H7 (cell line): ENCODE measurements around the gene NUDT3. TPM values are rescaled to one million over a fixed set of nuclear protein-coding genes. Genes with fewer than 3 reads are reported as not detected.
"Not testable (repeated sequence)": the region's sequence is repeated elsewhere in the genome, so short reads cannot be mapped to it uniquely, and the experiment has no call there.

Experiments used
- DNase-seq: peaks from one replicate; pipeline ENCODE4 v3.0.0; 2012
- H3K27me3 ChIP-seq: 2 replicates; pipeline ENCODE4 v1.6.0; 2011; ENCODE audit warnings: mild to moderate bottlenecking, low read length; ENCODE audit not compliant: control insufficient read depth, insufficient read depth
- H3K36me3 ChIP-seq: replicated peaks from 2 replicates; pipeline ENCODE4 v1.5.1; 2011; ENCODE audit warnings: low read length; ENCODE audit not compliant: control insufficient read depth, insufficient read depth
- H3K4me3 ChIP-seq: 2 replicates; pipeline ENCODE4 v1.5.1; 2011; ENCODE audit warnings: low read depth, mild to moderate bottlenecking, control low read depth, low read length, moderate library complexity; ENCODE audit not compliant: insufficient read depth
- total RNA-seq: library from RNA; depleted of rRNA; stranded (reverse); fragments of >200 nt; shearing (Covaris generic); gene quantifications from 2 replicates; pipeline ENCODE4 v1.2.3, GENCODE V29; 2014

Gene NUDT3
- total RNA-seq, 1 experiment from 2014 or later: 28.0 TPM

DNA sequence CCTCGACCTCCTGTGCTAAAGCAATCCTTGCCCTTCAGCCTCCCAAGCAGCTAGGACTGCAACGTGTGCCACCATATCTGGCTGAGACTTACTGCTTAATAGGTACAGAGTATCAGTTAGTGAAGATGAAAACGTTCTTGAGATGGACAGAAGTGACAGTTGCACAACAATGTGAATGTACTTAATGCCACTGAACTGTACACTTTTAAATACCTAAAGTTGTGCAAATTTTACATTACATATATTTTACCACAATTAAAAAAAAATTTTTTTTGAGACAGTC, 25.9 kb downstream of the NUDT3 start:
- no peak for DNase-seq
- Histone ChIP-seq H3K36me3 (no peaks in the 10 kb centered on the region), H3K4me3 (no peak overlapping the region), H3K27me3 (no peaks in the 10 kb centered on the region)

DNA sequence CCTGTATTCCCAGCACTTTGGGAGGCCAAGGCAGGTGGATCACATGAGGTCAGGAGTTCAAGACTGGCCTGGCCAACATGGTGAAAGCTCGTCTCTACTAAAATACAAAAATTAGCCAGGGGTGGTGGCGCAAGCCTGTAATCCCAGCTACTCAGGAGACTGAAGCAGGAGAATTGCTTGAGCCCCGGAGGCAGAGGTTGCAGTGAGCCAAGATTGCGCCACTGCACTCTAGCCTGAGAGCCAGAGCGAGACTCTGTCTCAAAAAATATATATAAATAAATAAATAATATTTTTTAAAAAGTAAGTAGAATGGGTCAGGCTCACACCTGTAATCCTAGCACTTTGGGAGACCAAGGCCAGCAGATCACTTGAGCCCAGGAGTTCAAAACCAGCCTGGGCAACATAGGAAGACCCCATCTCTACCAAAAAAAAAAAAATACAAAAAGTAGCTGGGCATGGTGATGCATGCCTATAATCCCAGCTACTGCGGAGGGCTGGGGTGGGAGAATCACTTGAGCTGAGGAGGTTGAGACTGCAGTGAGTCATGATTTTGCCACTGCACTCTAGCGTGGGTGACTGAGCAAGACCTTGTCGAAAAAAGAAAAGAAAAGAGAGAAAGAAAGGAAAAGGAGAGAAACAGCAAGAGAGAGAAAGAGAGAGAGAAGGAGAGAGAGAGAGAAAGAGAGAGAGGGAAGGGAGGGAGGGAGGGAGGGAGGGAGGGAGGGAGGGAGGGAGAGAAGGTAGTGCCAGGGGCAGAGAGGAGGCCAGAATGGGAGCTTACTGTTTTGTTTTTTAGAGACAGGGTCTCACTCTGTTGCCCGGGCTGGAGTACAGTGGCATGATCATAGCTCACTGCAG, 26.5 kb downstream of the NUDT3 start:
- not testable (repeated sequence) for DNase-seq, H3K4me3 ChIP-seq, H3K36me3 ChIP-seq, H3K27me3 ChIP-seq

DNA sequence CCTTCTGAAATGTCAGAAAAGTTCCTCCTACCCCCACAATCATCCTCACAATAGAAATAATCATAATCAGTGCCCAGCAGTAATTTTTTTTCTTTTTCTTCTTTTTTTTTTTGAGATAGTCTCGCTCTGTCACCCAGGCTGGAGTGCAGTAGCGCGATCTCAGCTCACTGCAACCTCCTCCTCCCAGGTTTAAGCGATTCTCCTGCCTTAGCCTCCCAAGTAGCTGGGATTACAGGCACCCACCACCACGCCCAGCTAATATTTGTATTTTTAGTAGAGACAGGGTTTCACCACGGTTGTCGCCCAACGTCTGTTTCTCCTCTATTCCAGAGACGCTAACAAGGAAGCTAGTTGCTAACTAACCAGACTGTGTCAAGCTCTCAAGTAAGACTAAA, 28.8 kb downstream of the NUDT3 start:
- not testable (repeated sequence) for H3K36me3 ChIP-seq, H3K4me3 ChIP-seq, DNase-seq, H3K27me3 ChIP-seq

DNA sequence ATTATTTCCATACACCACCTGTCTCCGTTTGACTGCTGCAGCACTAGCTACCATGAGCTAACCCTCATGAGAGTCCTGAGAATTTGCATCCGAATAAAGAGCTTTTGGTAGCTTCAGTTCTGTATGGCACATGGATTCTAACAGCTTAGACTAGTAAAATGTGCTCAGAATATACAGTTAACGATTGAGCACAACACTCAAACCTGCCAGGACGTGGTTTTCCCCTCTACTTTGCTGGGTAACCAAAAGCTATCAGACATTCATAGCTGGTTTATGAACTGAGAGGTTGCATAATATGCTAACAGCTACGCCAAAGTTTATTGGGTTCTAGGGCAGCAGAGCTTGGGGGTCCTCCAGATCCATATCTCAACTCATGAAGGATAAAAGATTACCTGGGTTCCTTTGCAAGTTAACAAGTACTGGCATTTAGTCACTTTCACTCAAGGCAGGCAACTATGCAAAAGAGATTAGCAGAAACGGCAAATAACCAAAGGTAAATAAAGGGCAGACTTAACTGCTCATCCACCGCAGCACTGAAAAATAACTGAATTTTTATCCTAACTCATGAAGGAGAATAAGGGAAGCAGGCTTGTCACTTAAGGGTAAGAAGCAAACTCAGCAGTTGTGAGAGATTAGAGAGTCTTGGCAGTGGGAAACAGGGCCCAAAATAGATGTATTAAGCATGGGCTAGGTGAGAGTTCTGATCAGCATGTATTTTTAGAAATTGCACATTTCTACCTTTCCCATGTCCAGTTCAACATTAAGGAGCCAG, 29.4 kb downstream of the NUDT3 start:
- no peak for DNase-seq
- Histone ChIP-seq H3K36me3 (no peaks in the 10 kb centered on the region), H3K27me3 (no peaks in the 10 kb centered on the region), H3K4me3 (no peak overlapping the region)

DNA sequence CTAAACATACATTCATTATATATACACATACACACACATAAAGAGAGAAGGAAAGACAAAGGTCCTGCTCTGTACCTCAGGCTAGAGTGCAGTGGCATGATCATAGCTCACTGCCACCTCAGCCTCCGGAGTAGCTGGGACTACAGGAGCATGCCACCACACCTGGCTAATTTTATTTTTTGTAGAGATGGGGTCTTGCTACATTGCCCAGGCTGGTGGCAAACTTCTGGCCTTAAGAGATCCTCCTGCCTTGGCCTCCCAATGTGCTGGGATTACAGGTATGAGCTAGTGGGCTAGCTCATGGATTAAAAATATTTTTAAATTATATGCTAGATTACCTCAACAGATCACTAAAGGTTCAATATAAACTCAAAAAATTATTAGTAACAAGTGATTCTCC, 30.3 kb downstream of the NUDT3 start:
- no peaks in the 10 kb centered on the region for H3K27me3 ChIP-seq
- no peaks in the 10 kb centered on the region for H3K36me3 ChIP-seq
- no peak overlapping the region for H3K4me3 ChIP-seq
- DNase-seq: no peak

DNA sequence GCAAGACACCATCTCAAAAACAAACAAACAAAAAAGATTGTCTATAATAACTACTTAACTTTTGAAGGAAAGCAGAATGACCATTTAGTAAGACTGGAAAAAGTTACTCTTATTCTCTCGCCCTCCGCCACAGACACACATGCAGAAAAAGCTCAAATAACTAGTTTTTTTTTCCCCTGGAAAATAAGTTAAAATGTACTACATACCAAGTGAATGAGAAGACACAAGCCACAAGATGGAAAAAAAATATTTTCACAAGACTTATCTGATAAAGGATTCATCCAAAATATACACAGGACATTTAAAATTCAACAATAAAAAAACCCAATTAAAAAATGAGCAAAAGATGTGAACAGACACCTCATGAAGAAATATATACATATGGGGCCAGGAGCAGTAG, 31.9 kb downstream of the NUDT3 start:
- H3K36me3 ChIP-seq: no peaks in the 10 kb centered on the region
- no peak for DNase-seq
- H3K4me3 ChIP-seq: no peak overlapping the region
- no peaks in the 10 kb centered on the region for H3K27me3 ChIP-seq

DNA sequence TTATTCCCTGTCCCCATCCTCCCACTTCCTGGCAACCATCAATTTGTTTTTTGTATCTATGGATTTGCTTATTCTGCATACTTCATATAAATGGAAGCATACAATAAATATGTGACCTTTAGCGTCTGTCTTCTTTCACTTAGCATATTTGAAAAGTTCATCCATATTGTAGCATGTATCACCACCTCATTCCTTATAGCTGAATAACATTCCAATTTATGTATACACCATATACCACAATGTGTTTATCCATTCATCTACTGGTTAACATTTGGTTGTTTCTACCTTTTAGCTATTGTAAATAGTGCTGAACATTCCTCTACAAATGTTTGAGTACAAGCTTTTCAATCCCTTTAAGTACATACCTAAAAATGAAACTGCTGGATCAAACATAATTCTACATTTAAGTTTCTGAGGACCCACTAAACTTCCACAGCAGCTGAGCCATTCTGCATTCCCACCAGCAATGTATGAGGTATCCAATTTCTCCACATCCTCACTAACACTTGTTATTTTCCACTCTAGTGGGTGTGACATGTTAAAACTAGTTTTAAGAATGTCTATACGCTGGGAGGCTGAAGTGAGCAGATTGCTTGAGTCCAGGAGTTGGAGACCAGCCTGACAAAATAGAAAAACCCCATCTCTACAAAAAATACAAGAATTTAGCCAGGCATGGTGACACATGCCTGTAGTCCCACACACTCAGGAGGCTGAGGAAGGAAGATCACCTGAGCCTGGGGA, 32.9 kb downstream of the NUDT3 start:
- Histone ChIP-seq H3K27me3 (no peaks in the 10 kb centered on the region), H3K4me3 (no peak overlapping the region), H3K36me3 (no peaks in the 10 kb centered on the region)
- no peak for DNase-seq

DNA sequence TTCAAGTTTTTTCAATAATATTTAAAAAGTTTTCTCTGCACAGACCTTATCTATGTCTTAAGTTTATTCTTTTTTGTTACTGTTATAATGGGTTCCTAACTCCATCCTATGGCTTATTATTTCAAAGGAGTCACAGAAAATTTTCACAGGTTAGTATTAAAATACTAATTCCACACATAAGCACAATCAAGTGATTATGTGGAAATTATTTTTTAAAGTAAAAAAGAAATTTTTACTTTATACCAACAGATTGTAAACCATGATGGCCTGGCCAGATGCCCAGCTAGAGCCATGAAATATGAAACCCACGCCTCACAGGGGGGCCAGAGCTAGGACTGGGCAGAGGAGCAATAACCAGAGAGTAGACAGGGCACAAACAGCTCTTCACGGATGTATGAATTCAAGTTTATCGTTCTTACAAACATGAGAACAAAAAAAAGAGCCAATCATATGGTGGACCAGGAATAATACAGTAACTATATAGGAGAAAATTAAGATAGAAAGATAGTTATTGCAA, 34.0 kb downstream of the NUDT3 start:
- H3K4me3 ChIP-seq: no peak overlapping the region
- DNase-seq: no peak
- H3K27me3 ChIP-seq: no peaks in the 10 kb centered on the region

DNA sequence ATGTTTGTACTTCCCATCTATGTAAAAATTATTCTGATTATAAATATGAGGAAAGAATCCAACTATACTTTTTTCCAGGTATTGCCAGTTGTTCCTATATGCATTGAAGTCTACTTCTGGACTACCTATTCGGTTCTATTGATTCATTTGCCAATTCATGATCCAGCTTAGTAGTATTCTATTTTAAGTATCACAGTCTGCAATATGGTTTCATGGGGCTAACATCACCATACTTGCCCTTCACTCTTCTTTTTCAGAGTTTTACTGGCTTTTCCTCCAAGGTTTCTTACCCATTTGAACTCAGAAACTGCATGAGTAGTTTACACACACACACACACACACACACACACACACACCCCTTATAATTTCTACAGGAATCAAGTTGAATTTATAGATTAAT, 34.5 kb downstream of the NUDT3 start:
- Histone ChIP-seq H3K36me3 (no peaks in the 10 kb centered on the region), H3K27me3 (no peaks in the 10 kb centered on the region), H3K4me3 (no peak overlapping the region)
- no peak for DNase-seq

More for the DNA sequence above, 34.0 kb downstream of the NUDT3 start:
- no peaks in the 10 kb centered on the region for H3K36me3 ChIP-seq

DNA sequence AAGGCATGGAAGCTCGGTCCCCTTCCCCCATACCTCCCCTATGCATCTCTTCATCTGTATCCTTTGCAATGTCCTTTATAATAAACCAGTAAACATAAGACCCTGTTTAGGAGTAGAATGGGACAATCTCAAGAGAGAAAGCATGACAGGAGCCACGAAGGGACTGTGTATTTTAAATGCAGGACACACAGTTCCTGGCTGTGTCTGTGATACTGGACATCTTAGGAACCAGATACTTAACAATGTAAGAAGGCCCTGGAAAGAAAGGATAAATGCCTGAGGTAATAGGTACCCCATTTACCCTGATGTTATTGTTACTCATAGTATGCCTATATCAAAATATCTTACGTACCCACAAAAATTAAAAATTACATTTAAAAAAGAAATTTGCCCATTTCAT, 36.6 kb downstream of the NUDT3 start:
- no peak for DNase-seq
- H3K27me3 ChIP-seq: no peaks in the 10 kb centered on the region
- no peaks in the 10 kb centered on the region for H3K36me3 ChIP-seq
- H3K4me3 ChIP-seq: no peak overlapping the region

DNA sequence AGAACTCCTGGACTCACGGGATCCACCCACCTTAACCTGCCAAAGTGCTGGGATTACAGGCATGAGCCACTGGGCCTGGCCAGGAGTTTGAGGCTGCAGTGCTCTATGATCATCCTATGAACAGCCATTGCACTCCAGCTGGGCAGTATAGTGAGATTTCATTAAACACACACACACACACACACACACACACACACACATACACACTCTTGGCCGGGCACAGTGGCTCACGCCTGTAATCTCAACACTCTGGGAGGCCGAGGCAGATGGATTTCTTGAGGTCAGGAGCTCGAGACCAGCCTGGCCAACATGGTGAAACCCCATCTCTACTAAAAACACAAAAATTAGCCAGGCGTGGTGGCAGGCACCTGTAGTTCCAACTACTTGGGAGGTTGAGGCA, 38.2 kb downstream of the NUDT3 start:
- not testable (repeated sequence) for DNase-seq, H3K4me3 ChIP-seq, H3K36me3 ChIP-seq, H3K27me3 ChIP-seq

DNA sequence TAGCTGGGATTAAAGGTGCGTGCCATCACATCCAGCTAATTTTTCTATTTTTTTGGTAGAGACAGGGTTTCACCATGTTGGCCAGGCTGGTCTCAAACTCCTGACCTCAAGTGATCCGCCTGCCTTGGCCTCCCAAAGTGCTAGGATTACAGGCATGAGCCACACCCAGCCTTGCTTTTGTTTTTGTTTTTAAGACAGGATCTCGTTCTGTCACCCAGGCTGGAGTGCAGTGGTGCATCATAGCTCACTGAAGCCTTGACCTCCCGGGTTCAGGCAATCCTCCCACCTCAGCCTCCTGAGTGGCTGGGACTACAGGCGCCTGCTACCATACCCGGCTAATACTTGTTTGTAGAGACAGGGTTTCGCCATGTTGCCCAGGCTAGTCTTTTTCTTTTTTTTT, 38.9 kb downstream of the NUDT3 start:
- H3K4me3 ChIP-seq, DNase-seq, H3K36me3 ChIP-seq, H3K27me3 ChIP-seq: not testable (repeated sequence)

DNA sequence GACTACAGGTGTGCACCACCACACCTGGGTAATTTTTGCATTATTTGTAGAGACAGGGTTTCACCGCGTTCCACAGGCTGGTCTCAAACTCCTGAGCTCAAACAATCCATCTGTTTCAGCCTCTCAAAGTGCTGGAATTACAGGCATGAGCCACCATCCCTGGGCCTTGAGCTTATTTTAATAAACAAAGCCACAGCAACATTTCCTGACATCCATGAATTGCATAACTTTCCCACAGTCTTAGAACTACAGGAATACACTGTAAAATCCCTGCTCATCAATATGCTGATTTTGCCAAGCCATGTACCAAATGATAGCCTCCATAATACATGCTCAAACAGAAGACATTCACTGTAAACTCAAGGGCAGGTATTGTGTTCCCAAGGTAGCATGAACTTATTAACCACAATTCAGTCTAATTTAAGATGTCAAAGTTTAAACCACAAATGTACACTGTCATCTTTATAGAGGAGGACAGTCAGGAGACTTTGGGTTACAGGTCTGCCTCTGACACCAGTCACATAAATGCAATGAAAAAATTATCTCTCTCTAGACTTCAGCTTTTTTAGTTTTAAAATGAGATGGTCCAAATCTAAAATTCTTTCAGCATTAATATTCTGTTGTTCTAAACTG, 40.0 kb downstream of the NUDT3 start:
- no peak for DNase-seq

DNA sequence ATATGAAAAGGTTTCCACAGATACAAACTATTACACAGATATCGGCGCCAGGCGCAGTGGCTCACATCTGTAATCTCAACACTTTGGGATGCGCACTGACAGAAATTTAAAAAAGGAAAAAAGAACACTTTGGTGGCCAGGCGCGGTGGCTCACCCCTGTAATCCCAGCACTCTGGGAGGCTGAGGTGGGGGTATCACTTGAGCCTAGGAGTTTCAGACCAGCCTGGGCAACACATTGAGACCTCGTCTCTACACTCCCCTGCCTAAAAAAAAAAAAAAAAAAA, 41.6 kb downstream of the NUDT3 start:
- Histone ChIP-seq H3K27me3 (no peaks in the 10 kb centered on the region), H3K4me3 (no peak overlapping the region), H3K36me3 (no peaks in the 10 kb centered on the region)
- DNase-seq: no peak

More for the DNA sequence above, 40.0 kb downstream of the NUDT3 start:
- no peaks in the 10 kb centered on the region for H3K36me3 ChIP-seq
- H3K4me3 ChIP-seq: no peak overlapping the region
- H3K27me3 ChIP-seq: no peaks in the 10 kb centered on the region
